GM23248 (cell line): ENCODE measurements around the gene KCND3.

Experiments used
- EZH2 ChIP-seq: fragments of 200-600 bp; sonication (generic); IDR thresholded peaks from 2 replicates; pipeline ENCODE4 v1.6.1; 2018; ENCODE audit warnings: antibody characterized with exemption, mild to moderate bottlenecking; ENCODE audit not compliant: insufficient read depth, poor library complexity, severe bottlenecking
- EZH2phosphoT487 ChIP-seq: fragments of 200-600 bp; sonication (generic); IDR thresholded peaks from 2 replicates; pipeline ENCODE4 v1.6.1; 2018; ENCODE audit warnings: antibody characterized with exemption, moderate library complexity, mild to moderate bottlenecking, low read depth; ENCODE audit not compliant: insufficient read depth

- no peak for TF ChIP-seq EZH2
- no peak for TF ChIP-seq EZH2phosphoT487
Measured at GRCh38 chr1:111768023-111768422, 221.4 kb downstream of the KCND3 start.
